Measurements from ENCODE around the gene TMTC2. TPM values are rescaled to one million over a fixed set of nuclear protein-coding genes. Genes with fewer than 3 reads are reported as not detected.

TMTC2 gene
- total and polyA plus RNA-seq, 2 donors (not counting 3 experiments of a cell fraction or from before 2014, with no cell fraction given), result 4.1 to 7.8 TPM

- TF ChIP-seq CTCF (IDR thresholded peaks at IDR 0.05; ENCODE audit: extremely low read depth in 1 of 2, insufficient read depth in 1 of 2, low read depth in 1 of 2, low read length in 2 of 2) (no peak), EZH2 (IDR thresholded peaks at IDR 0.05; ENCODE audit: borderline replicate concordance, low read depth, low read length, severe bottlenecking) (no peak), JUN (IDR thresholded peaks at IDR 0.05; ENCODE audit: borderline replicate concordance, insufficient read depth, insufficient read length, low read depth) (no peak), GATA2 (IDR thresholded peaks at IDR 0.05; ENCODE audit: insufficient read depth, insufficient read length, low read depth, low read length) (no peak), POLR2A (IDR thresholded peaks at IDR 0.05; ENCODE audit: low read depth, low read length) (no peak), POLR2AphosphoS5 (IDR thresholded peaks at IDR 0.05; ENCODE audit: insufficient read depth, low read depth, low read length) (no peak), MAX (IDR thresholded peaks at IDR 0.05; ENCODE audit: insufficient read depth, insufficient read length) (no peak), MYC (IDR thresholded peaks at IDR 0.05; ENCODE audit: low read depth, low read length) (no peak), FOS (IDR thresholded peaks at IDR 0.05; ENCODE audit: borderline replicate concordance, insufficient read depth, low read length) (no peak)
- ChIA-PET POLR2A (no interaction called here), CTCF (interaction anchor here (0.6 kb wide), 2 partner anchors 67 to 305 kb away, joined by 3 read pairs; no protein-coding TSS in a partner anchor)
Observed at GRCh38 chr12:82644896-82645295, 41.8 kb upstream of the TMTC2 start.

More at GRCh38 chr12:82644896-82645295, 41.8 kb upstream of the TMTC2 start:
- no peaks in the 10 kb centered on the region for H3K27me3 ChIP-seq (ENCODE audit: control insufficient read depth in 2 of 2, insufficient read depth in 2 of 2, low read length in 2 of 2)
- dilution Hi-C loops (cut with MboI; ENCODE audit: extremely low pct_ligation_motif_present, low sequenced_read_pairs) (no loop called here), intact Hi-C loops (cut with micrococcal nuclease) (no loop called here)
- DNase-seq (ENCODE audit: low read depth, low spot score), result no peak
- H3K27ac ChIP-seq (ENCODE audit: insufficient read depth, low read depth, low read length), result no peak overlapping the region
- no peaks in the 10 kb centered on the region for H3K9me1 ChIP-seq (replicated peaks; ENCODE audit: control insufficient read depth, extremely low read depth, insufficient read depth, low read length)
- no peak overlapping the region for H3K4me2 ChIP-seq (ENCODE audit: insufficient read depth, low read length)
- H3K36me3 ChIP-seq (ENCODE audit: control insufficient read depth in 2 of 2, extremely low read depth in 1 of 2, insufficient read depth in 2 of 2, low read length in 2 of 2), result no peaks in the 10 kb centered on the region
- H3K9ac ChIP-seq (replicated peaks; ENCODE audit: extremely low read depth, insufficient read depth, low read length), result no peak overlapping the region
- no peak overlapping the region for H2AFZ ChIP-seq (ENCODE audit: low read depth, low read length)
- H3K79me2 ChIP-seq (ENCODE audit: control insufficient read depth, insufficient read depth, low read length), result no peaks in the 10 kb centered on the region
- H3K9me3 ChIP-seq (replicated peaks; ENCODE audit: control insufficient read depth, insufficient read depth, low read length), result no peaks in the 10 kb centered on the region
- no peaks in the 10 kb centered on the region for H4K20me1 ChIP-seq (replicated peaks; ENCODE audit: control insufficient read depth, extremely low read depth, insufficient read depth, low read length)
- no peak overlapping the region for H3K4me3 ChIP-seq (replicated peaks in 1 of 3; ENCODE audit: insufficient read depth in 1 of 3, low read depth in 1 of 3, low read length in 3 of 3)
- H3K4me1 ChIP-seq (ENCODE audit: control insufficient read depth, extremely low read depth, insufficient read depth, low read length), result no peaks in the 10 kb centered on the region
- no TSS peak for BruUV-seq (replicated peaks)
- FAIRE-seq, result no peak
